EL (cell line): ENCODE measurements around the gene GOLGA1.

Experiments used
- DNase-seq: peaks from one replicate; pipeline ENCODE4 v3.0.0-alpha.2; 2016

The GOLGA1 gene

GRCh38 chr9:124830593-124830992, 110.3 kb downstream of the GOLGA1 start:
- DNase-seq = no peak

GRCh38 chr9:124829334-124829669, 111.6 kb downstream of the GOLGA1 start:
- DNase-seq = no peak

DNA sequence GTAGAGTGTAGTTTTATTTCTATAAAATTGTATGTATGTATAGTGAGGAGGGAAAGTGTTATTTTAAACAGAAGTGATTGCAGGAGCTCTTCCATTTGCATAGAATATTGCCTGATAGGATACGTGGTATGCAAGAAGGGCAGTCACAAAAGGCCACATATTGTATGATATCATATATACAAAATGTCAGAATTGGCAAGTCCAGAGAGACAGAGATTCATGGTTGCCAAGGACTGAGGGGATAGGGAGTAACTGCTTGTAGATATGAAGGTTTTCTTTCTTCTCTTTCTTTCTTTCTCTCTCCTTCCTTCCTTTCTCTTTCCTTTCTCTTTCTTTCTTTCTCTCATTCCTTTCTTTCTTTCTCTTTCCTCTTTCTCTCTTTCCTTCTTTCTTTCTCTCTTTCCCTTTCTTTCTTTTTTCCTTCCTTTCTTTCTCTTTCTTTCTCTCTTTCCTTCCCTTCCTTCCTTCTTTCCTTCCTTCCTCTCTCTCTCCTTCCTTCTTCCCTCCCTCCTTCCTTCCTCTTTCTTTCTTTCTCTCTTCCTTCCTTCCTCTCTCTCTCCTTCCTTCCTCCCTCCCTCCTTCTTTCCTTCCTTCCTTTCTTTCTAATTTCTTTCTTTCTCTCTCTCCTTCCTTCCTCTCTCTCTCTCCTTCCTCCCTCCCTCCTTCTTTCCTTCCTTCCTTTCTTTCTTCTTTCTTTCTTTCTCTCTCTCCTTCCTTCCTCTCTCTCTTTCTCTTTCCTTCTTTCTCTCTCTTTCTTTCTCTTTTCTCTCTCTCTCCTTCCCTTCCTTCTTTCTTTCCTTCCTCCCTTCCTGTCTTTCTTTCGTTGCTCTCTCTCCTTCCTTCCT, 112.2 kb downstream of the GOLGA1 start:
- no peak for DNase-seq
